Karpas-422 (cell line): ENCODE measurements around the gene VEPH1. TPM values are rescaled to one million over a fixed set of nuclear protein-coding genes. Genes with fewer than 3 reads are reported as not detected.
"Not testable (repeated sequence)": the region's sequence is repeated elsewhere in the genome, so short reads cannot be mapped to it uniquely, and the experiment has no call there.

Experiments
- DNase-seq: peaks from one replicate; pipeline ENCODE4 v3.0.0-alpha.2; 2015
- H2AFZ ChIP-seq: fragments of 200-600 bp; sonication (generic); 2 replicates; pipeline ENCODE4 v1.6.1; 2014; ENCODE audit warnings: antibody characterized with exemption, low read length, mixed read lengths
- H3K27ac ChIP-seq: fragments of 200-600 bp; sonication (generic); 2 replicates; pipeline ENCODE4 v1.5.1; 2014; ENCODE audit warnings: mild to moderate bottlenecking, low read length, moderate library complexity
- H3K27me3 ChIP-seq: fragments of 200-600 bp; sonication (generic); 2 replicates; pipeline ENCODE4 v1.6.1; 2014; ENCODE audit warnings: low read length, mixed read lengths
- H3K36me3 ChIP-seq: fragments of 200-600 bp; sonication (generic); 2 replicates; pipeline ENCODE4 v1.6.1; 2014; ENCODE audit warnings: low read length, mixed read lengths; ENCODE audit not compliant: insufficient read depth
- H3K4me1 ChIP-seq: fragments of 200-600 bp; sonication (generic); 2 replicates; pipeline ENCODE4 v1.6.1; 2014; ENCODE audit warnings: mild to moderate bottlenecking, low read length, mixed read lengths
- H3K4me2 ChIP-seq: fragments of 200-600 bp; sonication (generic); 2 replicates; pipeline ENCODE4 v1.6.1; 2014; ENCODE audit warnings: low read length, low read depth, mild to moderate bottlenecking; ENCODE audit not compliant: poor library complexity, severe bottlenecking
- H3K4me3 ChIP-seq: fragments of 200-600 bp; sonication (generic); 2 replicates; pipeline ENCODE4 v1.5.1; 2014; ENCODE audit warnings: mild to moderate bottlenecking, antibody characterized with exemption, low read length, mixed read lengths
- H3K79me2 ChIP-seq: fragments of 200-600 bp; sonication (generic); 2 replicates; pipeline ENCODE4 v1.6.1; 2014; ENCODE audit warnings: mild to moderate bottlenecking, low read length, mixed read lengths
- H3K9ac ChIP-seq: fragments of 200-600 bp; sonication (generic); 2 replicates; pipeline ENCODE4 v1.6.0; 2014; ENCODE audit warnings: low read length
- H3K9me2 ChIP-seq: fragments of 200-600 bp; sonication (generic), shearing (Covaris generic); replicated peaks from 2 replicates; pipeline ENCODE4 v1.6.0; 2014; ENCODE audit warnings: mild to moderate bottlenecking, low read length, moderate library complexity; ENCODE audit not compliant: insufficient read depth
- H3K9me3 ChIP-seq: fragments of 300-700, 200-600 bp; sonication (generic); 2 replicates; pipeline ENCODE4 v1.6.1; 2014; ENCODE audit warnings: low read length, mixed read lengths
- H4K20me1 ChIP-seq: fragments of 200-600 bp; sonication (generic); 2 replicates; pipeline ENCODE4 v1.6.1; 2014; ENCODE audit warnings: mild to moderate bottlenecking, antibody characterized with exemption, low read length, low read depth; ENCODE audit not compliant: insufficient read depth
- total RNA-seq: library from RNA; depleted of rRNA; stranded (reverse); fragments of >200 nt; shearing (Covaris generic); gene quantifications from 2 replicates; pipeline ENCODE4 v1.2.3, GENCODE V29; 2014; ENCODE audit warnings: low replicate concordance

Gene VEPH1
- total RNA-seq, 1 experiment from 2014 or later = not detected

DNA sequence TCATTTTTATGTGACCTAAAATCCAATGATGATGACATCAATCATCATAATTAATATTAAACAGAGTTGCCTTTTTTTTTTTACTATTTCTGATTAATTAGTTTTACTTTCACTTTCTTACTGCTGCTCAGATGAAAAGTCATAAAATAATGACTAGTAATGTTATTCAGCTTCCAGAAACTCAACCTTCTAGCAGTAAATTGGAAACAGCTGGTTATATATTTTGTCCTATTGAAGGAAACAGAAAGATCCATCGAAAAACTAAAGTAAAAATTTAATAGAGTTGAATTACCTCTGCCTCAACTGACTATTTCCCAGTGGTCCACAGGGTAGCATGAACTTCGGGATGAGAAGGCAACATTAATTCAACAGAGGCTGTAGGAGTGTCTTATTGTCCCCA is 173.7 kb downstream of the VEPH1 start:
- DNase-seq = no peak
- no peaks in the 10 kb centered on the region for H3K9me2 ChIP-seq
- no peaks in the 10 kb centered on the region for H3K27me3 ChIP-seq
- H3K36me3 ChIP-seq = no peaks in the 10 kb centered on the region
- H3K9me3 ChIP-seq = no peaks in the 10 kb centered on the region
- H2AFZ ChIP-seq = no peak overlapping the region
- H4K20me1 ChIP-seq = no peaks in the 10 kb centered on the region
- no peak overlapping the region for H3K4me3 ChIP-seq
- H3K79me2 ChIP-seq = no peaks in the 10 kb centered on the region
- no peak overlapping the region for H3K4me2 ChIP-seq
- H3K27ac ChIP-seq = no peak overlapping the region
- no peak overlapping the region for H3K9ac ChIP-seq
- no peaks in the 10 kb centered on the region for H3K4me1 ChIP-seq

- Histone ChIP-seq H3K9me2 (no peaks in the 10 kb centered on the region), H3K27ac (no peak overlapping the region), H4K20me1 (no peaks in the 10 kb centered on the region), H3K79me2 (no peaks in the 10 kb centered on the region), H3K27me3 (no peaks in the 10 kb centered on the region), H3K36me3 (no peaks in the 10 kb centered on the region), H2AFZ (no peak overlapping the region), H3K4me1 (no peaks in the 10 kb centered on the region), H3K9me3 (no peaks in the 10 kb centered on the region), H3K9ac (no peak overlapping the region), H3K4me2 (no peak overlapping the region), H3K4me3 (no peak overlapping the region)
- DNase-seq = no peak
Measured at GRCh38 chr3:157327837-157328236, 175.4 kb downstream of the VEPH1 start.

- no peaks in the 10 kb centered on the region for H3K36me3 ChIP-seq
- H3K27me3 ChIP-seq = no peaks in the 10 kb centered on the region
- H3K27ac ChIP-seq = no peak overlapping the region
- H4K20me1 ChIP-seq = no peaks in the 10 kb centered on the region
- H3K9ac ChIP-seq = no peak overlapping the region
- H3K4me1 ChIP-seq = no peaks in the 10 kb centered on the region
- no peaks in the 10 kb centered on the region for H3K9me2 ChIP-seq
- DNase-seq = no peak
- no peak overlapping the region for H3K4me3 ChIP-seq
- no peaks in the 10 kb centered on the region for H3K9me3 ChIP-seq
- H2AFZ ChIP-seq = no peak overlapping the region
- H3K79me2 ChIP-seq = no peaks in the 10 kb centered on the region
- no peak overlapping the region for H3K4me2 ChIP-seq
Measured at GRCh38 chr3:157327018-157327417, 176.2 kb downstream of the VEPH1 start.

DNA sequence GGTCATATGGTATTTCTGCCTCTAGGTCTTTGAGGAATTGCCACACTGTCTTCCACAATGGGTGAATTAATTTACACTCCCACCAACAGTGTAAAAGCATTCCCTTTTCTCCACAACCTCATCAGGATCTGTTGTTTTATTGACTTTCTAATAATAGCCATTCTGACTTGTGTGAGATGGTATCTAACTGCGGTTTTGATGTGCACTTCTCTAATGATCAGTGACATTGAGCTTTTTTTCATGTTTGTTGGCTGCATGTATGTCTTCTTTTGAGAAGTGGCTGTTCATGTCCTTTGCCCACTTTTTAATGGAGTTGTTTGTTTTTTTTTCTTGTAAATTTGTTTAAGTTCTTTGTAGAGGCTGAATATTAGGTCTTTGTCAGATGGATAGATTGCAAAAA is 178.3 kb downstream of the VEPH1 start:
- not testable (repeated sequence) for H3K36me3 ChIP-seq, H3K9ac ChIP-seq, H4K20me1 ChIP-seq, H3K4me3 ChIP-seq, H3K27me3 ChIP-seq, H3K79me2 ChIP-seq, H3K4me2 ChIP-seq, H3K4me1 ChIP-seq, H3K9me3 ChIP-seq, DNase-seq, H2AFZ ChIP-seq, H3K9me2 ChIP-seq, H3K27ac ChIP-seq

- no peaks in the 10 kb centered on the region for H3K79me2 ChIP-seq
- H3K9me2 ChIP-seq = no peaks in the 10 kb centered on the region
- no peak overlapping the region for H3K4me2 ChIP-seq
- no peaks in the 10 kb centered on the region for H3K4me1 ChIP-seq
- no peaks in the 10 kb centered on the region for H3K9me3 ChIP-seq
- no peak overlapping the region for H3K9ac ChIP-seq
- no peak for DNase-seq
- no peak overlapping the region for H3K4me3 ChIP-seq
- no peak overlapping the region for H3K27ac ChIP-seq
- no peaks in the 10 kb centered on the region for H4K20me1 ChIP-seq
- no peaks in the 10 kb centered on the region for H3K27me3 ChIP-seq
- H3K36me3 ChIP-seq = no peaks in the 10 kb centered on the region
- H2AFZ ChIP-seq = no peak overlapping the region
Measured at GRCh38 chr3:157323360-157323759, 179.9 kb downstream of the VEPH1 start.

GRCh38 chr3:157319672-157320071 is 183.5 kb downstream of the VEPH1 start:
- Histone ChIP-seq H3K4me2 (no peak overlapping the region), H3K9me2 (no peaks in the 10 kb centered on the region), H3K9ac (no peak overlapping the region), H3K79me2 (no peaks in the 10 kb centered on the region), H3K4me3 (no peak overlapping the region), H3K27me3 (peaks cover 4% of the 10 kb centered on the region; the same call in 1 of the 2 replicates), H3K4me1 (no peaks in the 10 kb centered on the region), H4K20me1 (no peaks in the 10 kb centered on the region), H2AFZ (no peak overlapping the region), H3K27ac (no peak overlapping the region), H3K36me3 (no peaks in the 10 kb centered on the region), H3K9me3 (no peaks in the 10 kb centered on the region)
- DNase-seq = no peak

- Histone ChIP-seq H3K4me3 (no peak overlapping the region), H3K9me3 (no peaks in the 10 kb centered on the region), H3K4me2 (no peak overlapping the region), H3K9me2 (no peaks in the 10 kb centered on the region), H3K27me3 (peaks cover 4% of the 10 kb centered on the region; the same call in 1 of the 2 replicates), H3K4me1 (no peaks in the 10 kb centered on the region), H2AFZ (no peak overlapping the region), H3K27ac (no peak overlapping the region), H3K79me2 (no peaks in the 10 kb centered on the region), H4K20me1 (no peaks in the 10 kb centered on the region), H3K9ac (no peak overlapping the region), H3K36me3 (no peaks in the 10 kb centered on the region)
- DNase-seq = no peak
Measured at GRCh38 chr3:157318639-157319288, 184.5 kb downstream of the VEPH1 start.

GRCh38 chr3:157317895-157318294 is 185.3 kb downstream of the VEPH1 start:
- no peak overlapping the region for H2AFZ ChIP-seq
- H3K9me2 ChIP-seq = no peaks in the 10 kb centered on the region
- H3K4me3 ChIP-seq = no peak overlapping the region
- no peak overlapping the region for H3K9ac ChIP-seq
- H3K27ac ChIP-seq = no peak overlapping the region
- H3K27me3 ChIP-seq = peaks cover 4% of the 10 kb centered on the region; the same call in 1 of the 2 replicates
- no peaks in the 10 kb centered on the region for H3K9me3 ChIP-seq
- no peak overlapping the region for H3K4me2 ChIP-seq
- no peaks in the 10 kb centered on the region for H3K36me3 ChIP-seq
- H3K4me1 ChIP-seq = no peaks in the 10 kb centered on the region
- no peaks in the 10 kb centered on the region for H3K79me2 ChIP-seq
- DNase-seq = no peak
- H4K20me1 ChIP-seq = no peaks in the 10 kb centered on the region
